Esophagus squamous epithelium (tissue), 4 donors: ENCODE results near the gene DPH7.

Experiments used
- CTCF ChIP-seq, 6 experiments: fragments of 450-650 bp in 4 of 6; fragments of 200-600 bp in 2 of 6; sonication (generic) in 2 of 6; IDR thresholded peaks; one replicate each; pipeline ENCODE4 v1.5.1; 2016 to 2019; ENCODE audit warnings: antibody characterized with exemption in 6 of 6, mild to moderate bottlenecking in 4 of 6, moderate library complexity in 4 of 6
- POLR2A ChIP-seq, 4 donors: fragments of 450-650 bp; IDR thresholded peaks; one replicate each; pipeline ENCODE4 v1.6.1; 2017; ENCODE audit warnings: antibody characterized with exemption in 4 of 4, mild to moderate bottlenecking in 4 of 4, moderate library complexity in 3 of 4

GRCh38 chr9:137558127-137558526 lies 20.6 kb downstream of the DPH7 start:
- TF ChIP-seq POLR2A (IDR thresholded peaks at IDR 0.05), result no peak
- no peak for TF ChIP-seq CTCF (IDR thresholded peaks at IDR 0.05)
